Large intestine (tissue), 3 donors: Measurements from ENCODE around the gene LSM8. TPM values are rescaled to one million over a fixed set of nuclear protein-coding genes. Genes with fewer than 3 reads are reported as not detected.
A peak's percentile ranks its signal among the peaks of the same experiment; 100 is the strongest.

Source experiments
- DNase-seq, 2 donors: peaks; one replicate each; pipeline versions ENCODE4 v3.0.0 to v3.0.0-alpha.2; 2013
- H3K27ac ChIP-seq: one replicate; pipeline ENCODE4 v1.5.1; 2013; ENCODE audit warnings: low read length
- H3K27me3 ChIP-seq: 2 replicates; pipeline ENCODE4 v1.6.1; 2013; ENCODE audit warnings: low read length; ENCODE audit not compliant: control insufficient read depth, insufficient read depth
- H3K36me3 ChIP-seq: 2 replicates; pipeline ENCODE4 v1.6.1; 2013; ENCODE audit warnings: low read length; ENCODE audit not compliant: control insufficient read depth, insufficient read depth
- H3K4me1 ChIP-seq: one replicate; pipeline ENCODE4 v1.6.1; 2013; ENCODE audit warnings: low read length; ENCODE audit not compliant: control insufficient read depth, insufficient read depth
- H3K4me3 ChIP-seq: one replicate; pipeline ENCODE4 v1.5.1; 2013; ENCODE audit warnings: low read length
- H3K9me3 ChIP-seq: one replicate; pipeline ENCODE4 v1.6.1; 2013; ENCODE audit warnings: mild to moderate bottlenecking, low read depth, low read length, moderate library complexity; ENCODE audit not compliant: control insufficient read depth
- WGBS: methylation state at CpG from one replicate; pipeline ENCODE4 v1.1.5; 2013; ENCODE audit warnings: low lambda C conversion rate; ENCODE audit not compliant: insufficient coverage; 5-methylcytosine and 5-hydroxymethylcytosine counted together
- polyA plus RNA-seq: library from polyadenylated mRNA; unstranded; fragments of 120-200 nt; gene quantifications from one replicate; pipeline ENCODE4 v1.2.1, GENCODE V29; 2013

Gene LSM8
- polyA plus RNA-seq, 1 donor = 44.3 TPM

- DNase-seq = peak; percentile 16 to 28
- Histone ChIP-seq H3K4me1 (no peaks in the 10 kb centered on the region), H3K9me3 (no peaks in the 10 kb centered on the region), H3K27me3 (no peaks in the 10 kb centered on the region), H3K36me3 (no peaks in the 10 kb centered on the region), H3K27ac (no peak overlapping the region), H3K4me3 (no peak overlapping the region)
- 0% methylated on average over 1 of the region's 4 CpGs for WGBS
Measured at GRCh38 chr7:118153551-118154177, 30.3 kb upstream of the LSM8 start.

- Histone ChIP-seq H3K36me3 (no peaks in the 10 kb centered on the region), H3K4me3 (no peak overlapping the region)
Measured at GRCh38 chr7:118158766-118159165, 25.2 kb upstream of the LSM8 start.

DNA sequence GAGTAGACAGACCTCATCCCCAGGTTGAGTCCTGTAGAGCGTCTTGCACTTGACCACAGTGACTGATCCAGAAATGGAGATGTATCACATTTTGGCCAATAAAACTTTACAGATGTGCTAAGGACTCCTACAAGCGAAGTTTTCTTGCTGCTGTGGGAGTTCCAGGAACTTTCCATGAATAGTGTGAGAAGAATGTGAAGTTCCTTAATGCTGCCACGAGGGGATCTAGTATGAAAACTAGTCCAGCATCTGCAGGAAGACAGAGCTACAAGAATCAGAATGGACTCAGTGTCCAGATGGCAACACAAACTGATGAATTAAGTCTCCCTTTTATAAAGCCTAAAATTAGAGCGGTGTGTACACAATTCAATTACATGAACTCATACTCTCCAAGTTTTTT is 14.8 kb upstream of the LSM8 start:
- no CpG with 5 or more reads among the region's 4 CpGs for WGBS
- no peak overlapping the region for H3K4me3 ChIP-seq

More at GRCh38 chr7:118158766-118159165, 25.2 kb upstream of the LSM8 start:
- DNase-seq = no peak
- H3K27me3 ChIP-seq = peaks cover 3% of the 10 kb centered on the region
- no peaks in the 10 kb centered on the region for H3K4me1 ChIP-seq
- H3K27ac ChIP-seq = no peak overlapping the region
- no peaks in the 10 kb centered on the region for H3K9me3 ChIP-seq

DNA sequence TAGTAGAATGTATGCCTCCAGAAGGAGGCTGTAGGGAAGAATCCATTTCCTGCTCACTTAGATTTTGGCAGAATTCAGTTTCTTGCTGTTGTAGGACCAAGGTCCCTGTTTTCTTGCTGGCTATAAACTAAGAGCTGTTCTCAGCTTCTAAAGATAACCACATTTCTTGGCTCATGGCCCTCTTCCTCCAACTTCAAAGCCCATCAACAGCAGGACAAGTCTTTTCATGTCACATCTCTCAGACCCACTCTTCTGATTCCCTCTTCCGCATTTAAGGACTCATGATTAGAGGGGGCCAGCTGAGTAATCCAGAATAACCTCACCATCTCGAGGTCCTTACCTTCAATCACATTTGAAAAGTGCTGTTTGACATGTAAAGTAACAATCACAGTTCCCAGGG is 8.2 kb upstream of the LSM8 start:
- no peak overlapping the region for H3K27ac ChIP-seq
- no peaks in the 10 kb centered on the region for H3K4me1 ChIP-seq
- H3K36me3 ChIP-seq = no peaks in the 10 kb centered on the region
- H3K27me3 ChIP-seq = peaks cover 4% of the 10 kb centered on the region
- no peak for DNase-seq
- no peaks in the 10 kb centered on the region for H3K9me3 ChIP-seq
- H3K4me3 ChIP-seq = no peak overlapping the region
- WGBS = 100% methylated on average over 1 of the region's 2 CpGs

More for the DNA sequence above, 14.8 kb upstream of the LSM8 start:
- DNase-seq = no peak
- peaks cover 4% of the 10 kb centered on the region for H3K27me3 ChIP-seq
- no peaks in the 10 kb centered on the region for H3K9me3 ChIP-seq
- H3K36me3 ChIP-seq = no peaks in the 10 kb centered on the region
- H3K4me1 ChIP-seq = no peaks in the 10 kb centered on the region
- no peak overlapping the region for H3K27ac ChIP-seq

DNA sequence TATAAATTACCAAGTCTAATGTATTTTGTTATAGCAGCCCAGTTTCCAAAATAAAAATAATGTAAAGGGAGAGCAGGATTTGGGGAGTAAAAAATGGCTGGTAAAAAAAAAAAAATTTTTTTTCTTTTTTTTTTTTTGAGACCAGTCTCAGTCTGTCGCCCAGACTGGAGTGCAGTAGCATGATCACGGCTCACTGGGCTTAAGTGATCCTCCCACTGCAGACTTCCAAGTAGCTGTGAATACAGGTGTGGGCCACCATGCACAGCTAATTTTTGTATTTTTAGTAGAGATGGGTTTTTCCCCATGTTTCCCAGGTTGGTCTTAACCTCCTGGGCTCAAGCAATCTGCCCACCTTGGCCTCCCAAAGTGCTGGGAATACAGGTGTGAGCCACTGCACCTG is 4.8 kb upstream of the LSM8 start:
- DNase-seq = no peak
- WGBS = no CpG with 5 or more reads among the region's 2 CpGs
- Histone ChIP-seq H3K9me3 (no peaks in the 10 kb centered on the region), H3K27ac (no peak overlapping the region), H3K36me3 (no peaks in the 10 kb centered on the region), H3K4me3 (no peak overlapping the region), H3K27me3 (no peaks in the 10 kb centered on the region), H3K4me1 (no peaks in the 10 kb centered on the region)

DNA sequence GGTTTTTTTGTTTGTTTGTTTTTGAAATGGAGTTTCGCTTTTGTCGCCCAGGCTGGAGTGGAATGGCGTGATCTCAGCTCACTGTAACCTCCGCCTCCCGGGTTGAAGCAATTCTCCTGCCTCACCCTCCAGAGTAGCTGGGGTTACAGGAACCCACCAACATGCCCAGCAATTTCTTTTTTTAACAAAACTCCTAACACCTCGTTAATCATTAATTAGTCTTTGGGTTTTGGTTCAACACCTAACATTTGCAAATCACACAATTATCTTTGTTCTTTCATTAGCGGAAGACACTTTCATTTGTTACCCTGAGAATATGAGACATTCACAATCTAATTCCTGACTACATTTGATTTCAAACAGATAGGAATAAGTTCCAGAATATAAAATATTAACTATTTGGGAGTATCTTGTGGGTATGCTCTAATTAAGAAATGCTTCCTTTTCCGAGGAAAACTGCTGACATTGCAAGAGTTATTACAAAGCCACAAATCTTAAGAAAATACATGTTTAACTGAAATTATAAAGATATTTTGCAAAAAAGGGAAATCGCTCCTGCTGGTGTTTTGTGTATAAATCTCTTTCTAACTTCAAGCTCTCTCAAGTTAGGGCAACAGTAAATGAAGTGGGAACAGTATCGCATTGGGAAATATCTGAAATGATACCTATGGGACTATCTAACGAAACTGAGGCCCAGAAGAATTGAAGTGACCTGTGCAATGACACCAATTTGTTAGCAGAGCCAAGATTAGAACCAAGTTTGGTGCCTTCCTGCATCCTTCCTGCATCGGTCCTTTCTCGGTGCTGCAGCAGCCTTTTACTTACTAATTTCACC is 1.2 kb upstream of the LSM8 start:
- H3K27me3 ChIP-seq = no peaks in the 10 kb centered on the region
- peaks cover 4% of the 10 kb centered on the region for H3K36me3 ChIP-seq
- DNase-seq = peak in 1 of 2 donors; percentile 43
- H3K4me3 ChIP-seq = peak overlapping the region; percentile 77
- no peaks in the 10 kb centered on the region for H3K9me3 ChIP-seq
- H3K27ac ChIP-seq = peak overlapping the region; percentile 94
- 46% methylated on average over 3 of the region's 13 CpGs for WGBS
- H3K4me1 ChIP-seq = peaks cover 4% of the 10 kb centered on the region

- Histone ChIP-seq H3K36me3 (peaks cover 9% of the 10 kb centered on the region), H3K27me3 (no peaks in the 10 kb centered on the region), H3K27ac (peak overlapping the region; percentile 94), H3K9me3 (no peaks in the 10 kb centered on the region), H3K4me1 (peaks cover 4% of the 10 kb centered on the region), H3K4me3 (peak overlapping the region; percentile 77)
- 0% methylated on average over 3 of the region's 15 CpGs for WGBS
- DNase-seq = no peak
Measured at GRCh38 chr7:118183428-118183785, 557 bp upstream of the LSM8 start.

DNA sequence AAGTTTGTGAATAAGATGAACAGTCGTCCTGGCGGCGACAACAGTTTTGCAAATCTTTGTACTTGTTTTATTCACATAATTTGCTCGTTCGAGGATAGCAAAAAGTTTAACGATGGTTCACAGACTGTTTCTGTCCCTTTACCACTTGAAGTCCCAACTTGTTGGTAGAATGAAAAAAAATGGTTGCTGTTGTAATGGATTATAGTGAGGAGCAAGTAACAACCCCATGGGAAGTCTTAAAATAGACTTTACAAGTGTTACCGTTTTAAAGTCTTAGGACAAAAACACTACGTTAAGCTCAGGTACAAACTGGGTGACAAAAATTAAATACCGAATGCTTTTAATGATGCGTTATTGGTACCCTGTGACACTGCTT is 589 bp downstream of the LSM8 start:
- Histone ChIP-seq H3K36me3 (peaks cover 18% of the 10 kb centered on the region), H3K27ac (peak overlapping the region; percentile 94), H3K4me3 (peak overlapping the region; percentile 77), H3K27me3 (no peaks in the 10 kb centered on the region), H3K4me1 (peaks cover 4% of the 10 kb centered on the region), H3K9me3 (no peaks in the 10 kb centered on the region)
- no CpG with 5 or more reads among the region's 10 CpGs for WGBS
- peak in 1 of 2 donors; percentile 16 for DNase-seq

GRCh38 chr7:118185163-118185860 is 1.3 kb downstream of the LSM8 start:
- Histone ChIP-seq H3K4me3 (peak overlapping the region; percentile 77), H3K4me1 (peaks cover 4% of the 10 kb centered on the region), H3K9me3 (no peaks in the 10 kb centered on the region), H3K36me3 (peaks cover 19% of the 10 kb centered on the region), H3K27me3 (no peaks in the 10 kb centered on the region), H3K27ac (no peak overlapping the region)
- WGBS = 67% methylated on average over 1 of the region's 6 CpGs
- DNase-seq = peak in 1 of 2 donors; percentile 6

DNA sequence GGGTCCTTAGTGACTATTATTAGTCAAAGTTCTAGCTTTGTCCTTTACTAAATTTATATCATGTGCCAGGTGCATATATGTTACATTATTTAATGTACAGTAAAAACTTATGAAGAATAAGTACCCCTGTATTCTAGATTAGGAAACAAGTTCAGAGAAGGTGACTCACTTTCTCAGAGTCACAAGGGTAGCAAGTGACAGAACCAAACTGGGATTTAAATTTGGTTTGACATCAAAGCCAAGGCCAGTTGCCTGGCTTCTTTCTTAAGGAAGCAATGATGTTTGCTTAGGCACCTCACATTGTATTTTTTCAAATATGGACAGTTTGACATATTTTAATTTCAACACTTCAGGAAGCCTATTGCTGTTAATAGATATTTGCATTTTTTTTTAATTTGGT is 2.5 kb downstream of the LSM8 start:
- Histone ChIP-seq H3K9me3 (no peaks in the 10 kb centered on the region), H3K4me1 (peaks cover 4% of the 10 kb centered on the region), H3K4me3 (no peak overlapping the region), H3K36me3 (peaks cover 19% of the 10 kb centered on the region), H3K27ac (no peak overlapping the region), H3K27me3 (no peaks in the 10 kb centered on the region)
- DNase-seq = no peak
